Thyroid gland (tissue), 4 donors: ENCODE measurements around the gene PREX1. TPM values are rescaled to one million over a fixed set of nuclear protein-coding genes. Genes with fewer than 3 reads are reported as not detected.

ENCODE experiments used
- DNase-seq, 2 donors: peaks; one replicate each; pipeline ENCODE4 v3.0.0-alpha.2; 2019
- H3K27ac ChIP-seq, 3 donors: fragments of 200-600 bp; sonication (generic); 1 replicate in 2 of 3; 2 replicates in 1 of 3; pipeline ENCODE4 v1.5.1; 2016 to 2019; ENCODE audit warnings: mild to moderate bottlenecking in 1 of 3, moderate library complexity in 1 of 3
- H3K27me3 ChIP-seq: fragments of 200-600 bp; sonication (generic); one replicate; pipeline ENCODE4 v1.5.1; 2019
- H3K36me3 ChIP-seq, 2 donors: fragments of 200-600 bp; sonication (generic); one replicate each; pipeline ENCODE4 v1.5.1; 2016 to 2019
- H3K4me1 ChIP-seq, 2 donors: fragments of 200-600 bp; sonication (generic); one replicate each; pipeline ENCODE4 v1.5.1; 2017 to 2019
- H3K4me3 ChIP-seq, 3 donors: fragments of 200-600 bp; sonication (generic); replicated peaks in 1 of 3; 1 replicate in 2 of 3; 2 replicates in 1 of 3; pipeline ENCODE4 v1.5.1; 2016; ENCODE audit warnings: mild to moderate bottlenecking in 1 of 3
- H3K9me3 ChIP-seq: fragments of 200-600 bp; sonication (generic); one replicate; pipeline ENCODE4 v1.5.1; 2017
- CTCF ChIP-seq, 6 experiments: fragments of 200-600 bp in 3 of 6; fragments of 450-650 bp in 3 of 6; sonication (generic) in 3 of 6; IDR thresholded peaks; one replicate each; pipeline ENCODE4 v1.5.1; 2016 to 2019; ENCODE audit warnings: antibody characterized with exemption in 6 of 6, mild to moderate bottlenecking in 2 of 6, inconsistent platforms in 1 of 6, moderate library complexity in 1 of 6
- POLR2A ChIP-seq, 2 donors: fragments of 450-650 bp; IDR thresholded peaks; one replicate each; pipeline ENCODE4 v1.6.1; 2017; ENCODE audit warnings: antibody characterized with exemption in 2 of 2, mild to moderate bottlenecking in 2 of 2, moderate library complexity in 1 of 2
- WGBS, 2 donors: methylation state at CpG; one replicate each; pipeline ENCODE4 v1.1.5; 2017; 5-methylcytosine and 5-hydroxymethylcytosine counted together
- intact Hi-C: fragments of 100-400 bp; cut with DNase I; formaldehyde crosslinking; loops from one replicate; pipeline ENCODE4 v1.15.1; 2023
- total RNA-seq, 4 donors: library from RNA; depleted of rRNA; stranded (reverse); fragments of >200 nt; gene quantifications; one replicate each; pipeline ENCODE4 v1.2.3, GENCODE V29; 2016

Gene PREX1
- total RNA-seq, 4 donors from 2014 or later: 10.2 to 42.7 (median 18.7) TPM

DNA sequence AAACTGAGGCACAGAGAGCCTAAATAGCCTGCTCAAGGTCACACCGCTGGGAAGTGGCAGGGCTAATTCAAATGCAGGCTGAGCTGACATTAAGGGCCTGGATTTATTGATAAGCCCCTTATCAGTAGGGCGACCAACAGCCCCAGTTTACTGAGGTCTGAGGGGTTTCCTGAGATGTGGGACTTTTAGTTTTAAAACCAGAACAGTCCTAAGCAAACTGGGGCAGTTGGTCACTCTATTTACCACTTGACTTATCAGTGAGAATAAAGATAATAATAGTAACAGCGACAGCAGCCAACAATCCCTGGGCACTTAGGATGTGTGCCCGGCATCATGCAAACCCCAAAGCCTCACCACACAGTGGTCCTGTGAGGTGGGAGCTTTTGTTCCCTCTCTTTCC is 27.6 kb downstream of the PREX1 start:
- no peaks in the 10 kb centered on the region for H3K36me3 ChIP-seq
- H3K4me1 ChIP-seq: peaks cover 0 to 3% of the 10 kb centered on the region in 2 donors
- H3K27ac ChIP-seq: no peak overlapping the region
- no peaks in the 10 kb centered on the region for H3K9me3 ChIP-seq
- no peak for TF ChIP-seq CTCF (IDR thresholded peaks at IDR 0.05)
- TF ChIP-seq POLR2A (IDR thresholded peaks at IDR 0.05): no peak
- no peaks in the 10 kb centered on the region for H3K27me3 ChIP-seq
- DNase-seq: no peak
- 89 to 100% methylated on average over 4 of the region's 4 CpGs for WGBS, 2 donors
- intact Hi-C loops: no loop called here
- H3K4me3 ChIP-seq: no peak overlapping the region

- Histone ChIP-seq H3K4me1 (peaks cover 0 to 1% of the 10 kb centered on the region in 2 donors), H3K4me3 (no peak overlapping the region), H3K36me3 (no peaks in the 10 kb centered on the region), H3K27me3 (no peaks in the 10 kb centered on the region), H3K9me3 (no peaks in the 10 kb centered on the region), H3K27ac (no peak overlapping the region)
- no peak for DNase-seq
- intact Hi-C loops: no loop called here
- TF ChIP-seq POLR2A (IDR thresholded peaks at IDR 0.05): no peak
- TF ChIP-seq CTCF (IDR thresholded peaks at IDR 0.05): no peak
- WGBS, 2 donors: 79 to 81% methylated on average over 10 to 11 of the region's 12 CpGs
These were observed 28.3 kb downstream of the PREX1 start for GRCh38 chr20:48799328-48800105.

- Histone ChIP-seq H3K36me3 (no peaks in the 10 kb centered on the region), H3K9me3 (no peaks in the 10 kb centered on the region), H3K4me1 (peaks cover 0 to 7% of the 10 kb centered on the region in 2 donors), H3K4me3 (no peak overlapping the region), H3K27ac (no peak overlapping the region), H3K27me3 (no peaks in the 10 kb centered on the region)
- 82 to 84% methylated on average over 11 of the region's 11 CpGs for WGBS, 2 donors
- no peak for DNase-seq
- intact Hi-C loops: no loop called here
- TF ChIP-seq POLR2A (IDR thresholded peaks at IDR 0.05): no peak
- no peak for TF ChIP-seq CTCF (IDR thresholded peaks at IDR 0.05)
These were observed 29.7 kb downstream of the PREX1 start for GRCh38 chr20:48797850-48798747.

DNA sequence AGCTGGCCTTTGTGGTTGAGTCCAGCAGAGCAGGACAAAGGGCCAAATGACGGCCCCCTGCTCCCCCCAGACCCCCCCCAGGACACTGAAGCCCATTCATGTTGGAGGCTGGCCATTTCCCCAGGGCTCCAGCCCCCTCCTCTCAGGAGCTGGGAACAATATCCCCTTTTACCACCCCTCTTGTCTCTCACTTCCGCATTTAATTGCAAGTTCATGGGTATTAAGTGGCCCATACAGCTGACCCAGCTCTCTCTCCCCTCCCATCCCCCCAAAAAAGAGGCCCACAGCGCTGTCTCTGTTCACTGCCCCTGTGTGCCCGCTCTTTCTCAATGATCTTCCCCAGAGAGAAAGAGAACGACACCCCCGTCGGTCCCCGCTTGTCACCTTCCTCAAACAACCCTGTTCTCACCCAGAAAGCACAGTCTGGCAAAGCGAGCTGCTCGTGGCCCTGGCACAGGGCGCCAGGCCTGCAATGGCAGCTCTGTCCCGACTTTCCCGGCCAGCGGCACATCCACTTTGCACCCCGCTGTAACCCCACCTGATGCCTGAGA is 30.4 kb downstream of the PREX1 start:
- TF ChIP-seq POLR2A (IDR thresholded peaks at IDR 0.05) (no peak), CTCF (IDR thresholded peaks at IDR 0.05) (no peak)
- Histone ChIP-seq H3K9me3 (no peaks in the 10 kb centered on the region), H3K4me3 (no peak overlapping the region), H3K27me3 (no peaks in the 10 kb centered on the region), H3K27ac (no peak overlapping the region), H3K36me3 (no peaks in the 10 kb centered on the region), H3K4me1 (peaks cover 0 to 8% of the 10 kb centered on the region in 2 donors)
- peak in 1 of 2 donors; percentile 9 for DNase-seq
- WGBS, 2 donors: 78 to 82% methylated on average over 15 of the region's 15 CpGs
- intact Hi-C loops: no loop called here
